Endothelial cell of umbilical vein (primary cell): ENCODE data around the gene NEBL.

Source experiments
- CTCF ChIP-seq, 2 donors: IDR thresholded peaks; 1 replicate in 1 of 2; 2 replicates in 1 of 2; pipeline ENCODE4 v1.5.1; 2011; ENCODE audit warnings: low read length in 2 of 2, mild to moderate bottlenecking in 2 of 2, moderate library complexity in 2 of 2, control low read depth in 1 of 2, inconsistent platforms in 1 of 2, low read depth in 1 of 2; ENCODE audit not compliant: insufficient read depth in 1 of 2; ENCODE audit errors: extremely low read depth in 1 of 2
- EZH2 ChIP-seq: IDR thresholded peaks from 2 replicates; pipeline ENCODE4 v1.6.1; 2012; ENCODE audit warnings: borderline replicate concordance, low read depth, mild to moderate bottlenecking, moderate library complexity, low read length, inconsistent platforms; ENCODE audit not compliant: severe bottlenecking
- FOS ChIP-seq: IDR thresholded peaks from 2 replicates; pipeline ENCODE4 v1.6.1; 2011; ENCODE audit warnings: mild to moderate bottlenecking, low read length, moderate library complexity, borderline replicate concordance; ENCODE audit not compliant: insufficient read depth
- GATA2 ChIP-seq: IDR thresholded peaks from 2 replicates; pipeline ENCODE4 v1.7.0; 2011; ENCODE audit warnings: low read depth, mild to moderate bottlenecking, moderate library complexity, mixed read lengths, low read length; ENCODE audit not compliant: insufficient read length, insufficient read depth
- JUN ChIP-seq: IDR thresholded peaks from 2 replicates; pipeline ENCODE4 v1.6.1; 2011; ENCODE audit warnings: borderline replicate concordance, low read depth; ENCODE audit not compliant: insufficient read length, insufficient read depth
- MAX ChIP-seq: IDR thresholded peaks from 2 replicates; pipeline ENCODE4 v1.6.1; 2011; ENCODE audit not compliant: insufficient read depth, insufficient read length
- MYC ChIP-seq: IDR thresholded peaks from one replicate; pipeline ENCODE4 v1.6.1; 2011; ENCODE audit warnings: mild to moderate bottlenecking, low read depth, low read length
- POLR2A ChIP-seq: IDR thresholded peaks from 2 replicates; pipeline ENCODE4 v1.6.1; 2012; ENCODE audit warnings: low read depth, mild to moderate bottlenecking, control low read depth, low read length
- POLR2AphosphoS5 ChIP-seq: IDR thresholded peaks from 2 replicates; pipeline ENCODE4 v1.6.1; 2012; ENCODE audit warnings: low read depth, mild to moderate bottlenecking, control low read depth, low read length, moderate library complexity; ENCODE audit not compliant: insufficient read depth

- TF ChIP-seq CTCF (IDR thresholded peaks at IDR 0.05; ENCODE audit: extremely low read depth in 1 of 2, insufficient read depth in 1 of 2, low read depth in 1 of 2, low read length in 2 of 2) (no peak), POLR2A (no peak), GATA2 (no peak), MAX (no peak), JUN (no peak), EZH2 (no peak), MYC (no peak), FOS (no peak), POLR2AphosphoS5 (no peak)
Observed at GRCh38 chr10:20912969-20913368, 15.9 kb upstream of the NEBL start.
